GM12892 (cell line): Measurements from ENCODE around the gene INTS3.

Experiments
- POLR2A ChIP-seq: IDR thresholded peaks from 2 replicates; pipeline ENCODE4 v1.6.1; 2011; ENCODE audit warnings: low read depth, low read length, control low read depth
- POLR2AphosphoS5 ChIP-seq: IDR thresholded peaks from 2 replicates; pipeline ENCODE4 v1.6.1; 2011; ENCODE audit warnings: low read depth, low read length, control low read depth
- TAF1 ChIP-seq: IDR thresholded peaks from 2 replicates; pipeline ENCODE4 v1.6.1; 2011; ENCODE audit warnings: low read depth, mild to moderate bottlenecking, control low read depth, low read length, borderline replicate concordance

DNA sequence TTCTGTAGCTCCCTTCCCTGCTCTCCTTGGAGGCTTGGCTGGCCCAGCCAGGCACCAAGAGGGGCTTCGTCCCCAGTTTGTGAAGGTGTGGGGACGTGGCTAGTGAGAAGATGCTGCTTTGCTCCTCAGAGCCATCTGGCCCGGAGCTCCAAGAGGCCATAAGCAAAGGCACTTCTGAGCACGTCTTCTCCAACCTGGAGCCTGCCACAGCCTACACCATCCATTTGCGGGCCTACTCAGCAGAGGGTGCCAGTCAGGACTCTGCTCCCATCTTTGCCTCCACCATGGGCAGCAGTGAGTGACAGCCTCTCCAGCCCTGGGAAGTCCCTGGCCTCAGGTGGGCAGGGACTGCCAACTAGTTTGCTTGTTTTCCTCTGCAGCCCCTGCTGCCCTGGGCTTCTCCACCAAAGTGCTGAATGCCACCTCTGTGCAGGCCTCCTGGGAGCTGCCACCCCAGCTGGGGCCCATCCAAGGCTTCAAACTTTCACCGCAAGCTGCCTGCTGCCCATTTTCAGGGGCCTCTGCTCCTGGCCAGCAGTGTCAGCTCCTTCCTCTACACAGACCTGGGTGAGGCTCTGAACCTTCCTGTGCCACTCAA, 73.3 kb downstream of the INTS3 start:
- TF ChIP-seq POLR2A (no peak), POLR2AphosphoS5 (no peak), TAF1 (no peak)
